Islet of Langerhans (tissue), 1 donor: ENCODE measurements around the gene EIF4H.
"Not testable (repeated sequence)": the region's sequence is repeated elsewhere in the genome, so short reads cannot be mapped to it uniquely, and the experiment has no call there.

ENCODE experiments used
- FAIRE-seq: peaks from one replicate; lab custom pipeline; 2011; peaks lifted over from hg19 to GRCh38; lab: Jason Lieb, UNC

Gene EIF4H

GRCh38 chr7:74199551-74200355 lies 25.6 kb downstream of the EIF4H start:
- FAIRE-seq: no peak

- no peak for FAIRE-seq
Measured at GRCh38 chr7:74202841-74203556, 28.8 kb downstream of the EIF4H start.

GRCh38 chr7:74203956-74204618 lies 29.9 kb downstream of the EIF4H start:
- FAIRE-seq: no peak

- not testable (repeated sequence) for FAIRE-seq
Measured at GRCh38 chr7:74206052-74206451, 31.9 kb downstream of the EIF4H start.

GRCh38 chr7:74206589-74207120 lies 32.5 kb downstream of the EIF4H start:
- FAIRE-seq: no peak

- no peak for FAIRE-seq
Measured at GRCh38 chr7:74207586-74207985, 33.4 kb downstream of the EIF4H start.

GRCh38 chr7:74208241-74208640 lies 34.1 kb downstream of the EIF4H start:
- not testable (repeated sequence) for FAIRE-seq

- no peak for FAIRE-seq
Measured at GRCh38 chr7:74212661-74213060, 38.5 kb downstream of the EIF4H start.

- FAIRE-seq: no peak
Measured at GRCh38 chr7:74214816-74215630, 40.9 kb downstream of the EIF4H start.

GRCh38 chr7:74215921-74216320 lies 41.8 kb downstream of the EIF4H start:
- no peak for FAIRE-seq

GRCh38 chr7:74216361-74216761 lies 42.2 kb downstream of the EIF4H start:
- FAIRE-seq: no peak

- FAIRE-seq: no peak
Measured at GRCh38 chr7:74217455-74218342, 43.5 kb downstream of the EIF4H start.

- FAIRE-seq: no peak
Measured at GRCh38 chr7:74218343-74218698, 44.2 kb downstream of the EIF4H start.

- FAIRE-seq: no peak
Measured at GRCh38 chr7:74219416-74219815, 45.3 kb downstream of the EIF4H start.

GRCh38 chr7:74220229-74220628 lies 46.1 kb downstream of the EIF4H start:
- FAIRE-seq: no peak

GRCh38 chr7:74221713-74222112 lies 47.6 kb downstream of the EIF4H start:
- no peak for FAIRE-seq

- no peak for FAIRE-seq
Measured at GRCh38 chr7:74222851-74223710, 48.9 kb downstream of the EIF4H start.

GRCh38 chr7:74223711-74224510 lies 49.8 kb downstream of the EIF4H start:
- FAIRE-seq: no peak

GRCh38 chr7:74224511-74224832 lies 50.3 kb downstream of the EIF4H start:
- no peak for FAIRE-seq
